ENCODE data around the gene CPNE6.
"Not testable (repeated sequence)": the region's sequence is repeated elsewhere in the genome, so short reads cannot be mapped to it uniquely, and the experiment has no call there.

Gene CPNE6

DNA sequence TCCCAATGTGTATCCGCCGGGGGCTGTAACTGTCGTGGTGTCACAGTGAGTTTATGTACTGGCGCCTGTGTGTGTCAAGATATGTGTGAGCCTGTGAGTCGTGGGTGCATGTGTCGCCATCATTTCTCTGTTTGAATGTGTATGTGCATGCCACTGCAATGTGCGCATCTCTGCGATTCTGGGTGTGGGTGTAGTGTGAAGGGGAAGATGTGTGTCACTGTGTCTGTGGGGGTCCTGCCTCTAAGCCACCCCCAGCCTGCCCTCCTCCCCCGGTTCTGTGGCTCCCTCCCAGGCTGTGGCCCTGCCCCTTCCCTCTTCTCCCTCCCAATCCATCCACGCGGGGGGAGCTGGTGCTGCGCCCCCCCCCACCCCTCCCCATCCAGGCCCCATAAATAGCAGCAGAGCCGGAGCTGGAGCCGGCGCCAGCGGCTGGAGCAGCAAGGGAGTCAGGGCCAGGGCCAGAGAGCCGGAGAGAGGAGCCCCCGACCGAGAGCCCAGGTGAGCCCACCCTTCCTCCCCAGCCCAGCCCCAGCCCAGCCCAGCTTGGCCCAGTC is at the start of gene CPNE6:
Gene CPNE6, plus strand, starts transcription at position 419 of the 554 bp plus-strand sequence. CDS start 1,375 bp downstream, outside the sequence.
- no peak for DNase-seq

DNA sequence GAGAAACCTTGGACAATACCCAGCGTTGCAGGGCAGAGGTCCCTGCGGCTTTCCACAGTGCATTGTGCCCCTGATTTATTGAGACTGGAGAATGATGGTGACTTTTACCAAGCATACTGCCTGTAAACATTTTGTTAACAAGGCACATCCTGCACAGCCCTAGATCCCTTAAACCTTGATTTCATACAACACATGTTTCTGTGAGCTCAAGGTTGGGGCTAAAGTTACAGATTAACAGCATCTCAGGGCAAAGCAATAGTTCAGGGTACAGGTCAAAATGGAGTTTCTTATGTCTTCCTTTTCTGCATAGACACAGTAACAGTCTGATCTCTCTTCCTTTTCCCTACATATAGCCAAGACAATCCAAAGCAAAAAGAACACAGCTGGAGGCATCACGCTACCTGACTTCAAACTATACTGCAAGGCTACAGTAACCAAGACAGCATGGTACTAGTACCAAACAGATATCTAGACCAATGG is 46.4 kb upstream of the CPNE6 start:
- not testable (repeated sequence) for DNase-seq

DNA sequence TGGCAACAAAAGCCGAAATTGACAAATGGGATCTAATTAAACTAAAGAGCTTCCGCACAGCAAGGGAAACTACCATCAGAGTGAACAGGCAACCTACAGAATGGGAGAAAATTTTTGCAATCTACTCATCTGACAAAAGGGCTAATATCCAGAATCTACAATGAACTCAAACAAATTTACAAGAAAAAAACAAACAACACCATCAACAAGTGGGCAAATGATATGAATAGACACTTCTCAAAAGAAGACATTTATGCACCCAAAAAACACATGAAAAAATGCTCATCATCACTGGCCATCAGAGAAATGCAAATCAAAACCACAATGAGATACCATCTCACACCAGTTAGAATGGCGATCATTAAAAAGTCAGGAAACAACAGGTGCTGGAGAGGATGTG is 41.7 kb upstream of the CPNE6 start:
- DNase-seq = not testable (repeated sequence)

DNA sequence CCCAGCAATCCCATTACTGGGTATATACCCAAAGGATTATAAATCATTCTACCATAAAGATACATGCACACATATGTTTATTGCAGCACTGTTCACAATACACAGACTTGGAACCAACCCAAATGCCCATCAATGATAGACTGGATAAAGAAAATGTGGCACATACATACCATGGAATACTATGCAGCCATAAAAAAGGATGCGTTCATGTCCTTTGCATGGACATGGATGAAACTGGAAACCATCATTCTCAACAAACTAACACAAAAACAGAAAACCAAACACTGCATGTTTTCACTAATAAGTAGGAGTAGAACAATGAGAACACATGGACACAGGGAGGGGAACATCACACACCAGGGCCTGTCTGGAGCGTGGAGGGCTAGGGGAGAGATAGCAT is 40.0 kb upstream of the CPNE6 start:
- not testable (repeated sequence) for DNase-seq

DNA sequence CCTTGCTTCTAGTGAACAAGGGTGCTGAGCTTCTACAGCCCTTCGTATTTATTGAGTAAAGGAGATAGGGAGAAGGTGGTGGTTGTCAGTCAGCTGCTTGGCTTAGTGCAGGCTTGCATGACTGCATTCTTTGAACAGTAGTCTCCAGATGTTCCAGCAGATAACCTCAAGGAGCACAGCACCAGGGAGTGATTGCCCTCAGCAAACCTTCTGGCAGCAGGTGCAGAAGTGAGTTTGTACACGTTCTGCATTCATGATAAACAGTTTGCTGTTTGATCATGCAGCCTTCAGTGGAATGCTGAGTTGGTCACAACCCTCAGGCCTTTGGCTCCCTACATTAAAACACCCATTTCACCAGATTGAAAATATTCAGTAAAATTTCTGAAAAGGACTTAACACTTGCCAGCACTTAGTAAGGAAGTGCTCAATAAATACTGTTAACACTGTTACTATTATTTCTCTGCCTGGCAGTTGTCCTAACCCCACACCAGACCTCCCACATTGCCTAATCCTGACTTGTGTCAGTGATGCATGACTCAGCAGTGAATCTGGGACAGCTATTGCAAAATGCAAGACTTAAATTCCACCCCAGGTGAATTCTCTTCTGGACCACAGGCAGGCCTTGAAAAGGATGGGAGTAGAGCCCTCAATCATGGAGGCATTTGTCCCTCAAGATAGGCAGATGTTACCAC is 38.5 kb upstream of the CPNE6 start:
- DNase-seq = no peak

DNA sequence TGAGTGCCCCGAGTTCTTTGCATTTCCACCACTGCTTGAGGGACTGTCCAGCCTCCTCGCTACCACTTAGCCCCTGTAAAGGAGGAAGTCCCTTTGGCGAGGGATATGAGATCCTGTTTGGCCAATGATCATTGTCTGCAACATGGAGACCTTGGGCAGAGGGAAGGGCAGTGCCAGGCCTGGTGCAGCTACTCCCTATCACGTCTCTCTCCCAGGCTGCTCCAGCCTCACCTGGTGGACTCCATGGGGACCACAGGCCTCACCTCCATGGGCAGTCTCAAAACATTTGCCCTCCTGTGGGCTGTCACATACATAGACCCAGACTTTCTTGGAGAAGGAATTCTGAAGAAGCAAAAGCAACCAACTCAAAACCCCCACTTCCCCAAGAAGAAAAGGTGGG is 35.6 kb upstream of the CPNE6 start:
- not testable (repeated sequence) for DNase-seq

DNA sequence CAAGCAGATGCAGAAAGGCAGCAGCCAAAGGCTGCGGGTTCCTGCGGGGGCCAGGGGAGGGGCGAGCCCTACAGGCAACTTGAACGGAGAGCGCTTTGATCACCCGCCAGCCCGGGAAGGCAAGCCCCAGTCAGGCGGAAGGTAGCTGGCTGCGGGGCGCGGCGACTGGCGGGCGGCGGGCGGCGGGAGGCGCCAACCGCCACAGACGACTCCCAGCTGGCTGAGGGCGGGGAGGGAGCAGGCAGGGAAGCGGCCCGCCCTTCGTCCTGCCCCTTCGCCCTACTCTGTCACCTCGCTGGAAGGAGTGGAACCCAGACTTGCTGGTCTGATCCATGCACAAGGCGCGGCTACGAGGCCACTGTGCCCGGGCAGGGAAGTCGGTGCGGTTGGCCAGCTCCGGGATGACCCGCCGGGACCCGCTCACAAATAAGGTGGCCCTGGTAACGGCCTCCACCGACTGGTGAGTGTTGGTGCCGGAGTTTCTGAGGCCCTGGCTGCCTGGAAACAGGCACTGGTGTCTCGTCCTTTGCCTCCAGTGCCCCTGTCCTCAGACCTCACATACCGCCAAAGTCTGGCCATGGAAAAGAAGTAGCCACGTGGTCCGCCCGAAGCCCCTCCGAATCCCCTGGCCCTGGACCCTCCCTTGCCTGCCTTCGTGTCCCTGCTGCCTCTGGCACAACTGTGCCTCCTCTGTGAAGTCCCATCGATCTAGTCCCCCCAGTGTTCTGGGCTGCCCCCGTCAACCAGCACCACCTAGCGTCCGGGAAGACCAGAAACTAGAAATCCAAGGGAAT is 35.0 kb upstream of the CPNE6 start:
- peak; percentile 56 for DNase-seq

DNA sequence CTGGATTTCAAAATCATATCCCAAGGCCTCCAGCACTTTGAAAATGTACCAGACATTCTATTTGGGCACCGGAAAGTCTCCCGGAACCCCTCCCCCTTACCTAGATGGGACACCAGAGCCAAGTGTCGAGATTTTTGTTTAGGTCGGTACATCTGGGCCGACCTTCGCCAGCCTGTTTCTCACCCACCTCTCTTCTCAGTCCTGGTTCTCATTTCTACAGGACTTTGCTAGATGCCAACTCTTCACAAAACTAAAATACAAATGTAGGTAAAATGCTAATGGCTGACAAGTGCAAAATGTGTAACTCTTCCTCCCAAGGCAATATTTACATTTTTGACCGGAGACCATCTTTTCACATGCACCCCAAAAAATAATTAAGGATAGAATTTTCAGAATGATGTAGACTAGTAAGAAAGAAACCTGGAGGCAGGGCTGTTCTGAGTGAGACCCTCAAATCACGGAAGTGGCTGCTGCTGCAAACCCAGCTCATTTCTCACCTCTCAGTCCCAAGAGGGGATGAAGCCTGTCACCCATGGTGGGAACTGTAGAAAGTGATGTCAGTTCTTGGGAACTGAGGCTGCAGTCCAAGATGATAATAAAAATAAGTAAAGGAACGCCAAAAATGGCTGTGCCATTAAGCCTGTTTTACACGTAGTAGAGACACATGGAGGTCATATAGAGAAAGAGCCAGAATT is 34.3 kb upstream of the CPNE6 start:
- not testable (repeated sequence) for DNase-seq

DNA sequence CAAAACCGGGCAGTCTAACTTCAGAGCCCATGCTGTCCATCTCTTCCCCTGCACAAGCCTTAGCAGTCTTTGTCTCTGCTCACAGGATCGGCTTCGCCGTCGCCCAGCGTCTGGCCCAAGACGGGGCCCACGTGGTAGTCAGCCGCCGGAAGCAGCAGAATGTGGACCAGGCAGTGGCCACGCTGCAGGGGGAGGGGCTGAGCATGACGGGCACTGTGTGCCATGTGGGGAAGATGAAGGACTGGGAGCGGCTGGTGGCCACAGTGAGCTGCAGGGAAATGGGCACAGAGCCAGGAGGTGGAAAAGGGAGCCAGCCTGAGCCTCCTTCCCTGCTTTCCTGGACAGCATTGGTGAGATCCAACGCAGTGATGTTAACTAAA is 33.7 kb upstream of the CPNE6 start:
- no peak for DNase-seq

DNA sequence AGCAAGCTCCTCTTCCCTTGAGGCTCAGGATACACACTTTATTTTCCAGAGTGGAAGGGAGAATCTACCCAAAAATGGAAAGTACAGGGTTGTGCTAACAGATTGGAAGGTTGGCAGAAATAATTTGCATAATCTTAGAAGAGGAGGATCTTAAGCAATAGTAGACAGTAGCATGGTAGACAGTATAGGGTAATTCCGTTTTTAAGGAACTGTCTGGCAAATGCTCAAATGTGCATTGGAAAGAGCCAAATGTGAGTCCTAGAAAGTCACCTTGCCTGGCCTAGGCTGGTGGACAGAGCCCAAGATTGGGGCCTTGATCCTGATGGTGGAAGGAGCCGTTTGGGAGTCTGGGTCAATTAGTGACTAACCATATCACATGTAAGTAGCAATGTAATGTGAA is 32.7 kb upstream of the CPNE6 start:
- no peak for DNase-seq

DNA sequence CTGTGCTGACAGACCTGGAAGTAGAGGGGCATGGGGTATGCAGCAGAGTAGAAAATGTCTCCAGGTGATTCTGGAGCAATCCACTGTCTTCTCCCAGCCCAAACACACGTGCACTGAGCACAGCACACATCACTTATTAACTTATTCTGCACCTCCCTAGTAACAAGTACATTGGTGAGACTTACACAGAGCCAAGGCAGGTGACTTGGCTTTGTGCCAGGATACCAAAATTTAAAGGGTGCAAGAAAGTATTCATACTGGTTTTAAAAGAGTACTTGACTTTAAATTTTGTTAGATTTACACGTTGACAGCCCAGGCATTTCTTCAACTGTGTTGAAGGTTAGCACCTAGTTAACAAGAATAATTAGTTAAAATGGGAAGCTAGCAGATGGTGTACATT is 30.7 kb upstream of the CPNE6 start:
- no peak for DNase-seq

DNA sequence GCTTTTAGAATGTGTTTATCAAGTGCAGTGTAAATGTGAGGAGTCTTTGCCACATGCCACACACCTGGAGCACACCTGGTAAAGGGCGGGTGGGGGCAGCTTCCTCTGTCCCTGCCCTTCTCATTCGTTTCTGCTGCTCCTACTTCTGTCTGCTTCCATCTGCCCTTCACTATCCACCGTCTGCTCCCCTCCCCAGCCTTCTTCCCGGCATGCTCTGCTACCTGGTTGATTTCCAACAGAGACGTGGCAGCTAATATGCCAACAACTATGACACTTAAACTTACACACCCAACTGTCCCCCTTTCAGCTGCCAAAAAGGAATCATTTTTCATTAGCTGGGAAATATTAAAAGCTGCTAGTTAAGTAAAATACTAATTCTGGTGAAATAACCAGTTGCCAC is 28.6 kb upstream of the CPNE6 start:
- DNase-seq = no peak

DNA sequence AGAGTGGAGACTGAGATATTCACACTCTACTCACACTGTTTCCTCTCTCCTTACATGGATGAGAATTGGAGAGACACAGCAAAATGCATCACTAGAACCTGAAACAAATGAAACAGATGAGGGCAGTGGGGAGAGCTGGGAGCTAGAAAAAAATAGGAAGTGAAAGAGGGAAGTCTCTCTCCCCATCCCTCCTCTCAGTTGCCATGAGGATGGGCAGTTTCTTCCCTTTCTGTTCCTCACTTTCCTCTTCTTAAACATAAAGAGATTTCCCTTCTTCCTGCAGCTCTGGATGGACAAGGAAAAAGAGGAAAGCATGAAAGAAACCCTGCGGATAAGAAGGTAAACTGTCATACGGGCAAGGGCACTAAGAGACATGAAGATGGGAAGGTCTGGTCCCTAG is 22.4 kb upstream of the CPNE6 start:
- DNase-seq = not testable (repeated sequence)

DNA sequence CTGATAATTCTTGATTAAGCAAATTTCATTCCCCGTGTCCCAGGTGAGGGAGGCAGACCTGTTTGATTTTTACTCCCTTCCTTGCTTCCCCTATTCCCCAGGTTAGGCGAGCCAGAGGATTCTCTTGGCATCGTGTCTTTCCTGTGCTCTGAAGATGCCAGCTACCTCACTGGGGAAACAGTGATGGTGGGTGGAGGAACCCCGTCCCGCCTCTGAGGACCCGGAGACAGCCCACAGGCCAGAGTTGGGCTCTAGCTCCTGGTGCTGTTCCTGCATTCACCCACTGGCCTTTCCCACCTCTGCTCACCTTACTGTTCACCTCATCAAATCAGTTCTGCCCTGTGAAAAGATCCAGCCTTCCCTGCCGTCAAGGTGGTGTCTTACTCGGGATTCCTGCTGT is 20.6 kb upstream of the CPNE6 start:
- not testable (repeated sequence) for DNase-seq

DNA sequence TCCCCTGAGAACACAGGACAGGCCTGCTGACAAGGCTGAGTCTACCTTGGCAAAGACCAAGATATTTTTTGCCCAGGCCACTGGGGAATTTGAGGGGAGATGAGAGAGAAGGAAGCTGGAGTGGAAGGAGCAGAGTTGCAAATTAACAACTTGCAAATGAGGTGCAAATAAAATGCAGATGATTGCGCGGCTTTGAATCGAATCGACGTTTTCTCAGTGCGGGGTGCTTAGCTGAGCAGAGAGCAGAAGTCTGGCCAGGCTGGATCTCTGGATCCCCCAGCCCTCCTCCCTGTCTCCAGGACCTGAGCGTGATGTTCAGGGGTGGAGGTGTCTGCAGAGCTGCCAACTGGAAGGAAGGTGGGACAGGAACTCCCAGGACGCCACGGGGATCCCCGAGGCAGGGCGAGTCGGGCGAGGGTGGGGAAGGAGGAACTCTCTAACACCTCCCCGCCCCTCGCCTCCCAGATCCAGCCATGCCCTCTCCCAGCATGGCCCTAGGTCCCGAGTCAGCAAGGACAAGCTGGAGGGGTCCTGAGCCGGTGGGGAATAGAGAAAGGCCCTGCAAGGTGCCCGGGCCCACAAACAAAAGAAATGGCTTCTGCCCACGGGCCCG is 20.1 kb upstream of the CPNE6 start:
- DNase-seq = no peak

DNA sequence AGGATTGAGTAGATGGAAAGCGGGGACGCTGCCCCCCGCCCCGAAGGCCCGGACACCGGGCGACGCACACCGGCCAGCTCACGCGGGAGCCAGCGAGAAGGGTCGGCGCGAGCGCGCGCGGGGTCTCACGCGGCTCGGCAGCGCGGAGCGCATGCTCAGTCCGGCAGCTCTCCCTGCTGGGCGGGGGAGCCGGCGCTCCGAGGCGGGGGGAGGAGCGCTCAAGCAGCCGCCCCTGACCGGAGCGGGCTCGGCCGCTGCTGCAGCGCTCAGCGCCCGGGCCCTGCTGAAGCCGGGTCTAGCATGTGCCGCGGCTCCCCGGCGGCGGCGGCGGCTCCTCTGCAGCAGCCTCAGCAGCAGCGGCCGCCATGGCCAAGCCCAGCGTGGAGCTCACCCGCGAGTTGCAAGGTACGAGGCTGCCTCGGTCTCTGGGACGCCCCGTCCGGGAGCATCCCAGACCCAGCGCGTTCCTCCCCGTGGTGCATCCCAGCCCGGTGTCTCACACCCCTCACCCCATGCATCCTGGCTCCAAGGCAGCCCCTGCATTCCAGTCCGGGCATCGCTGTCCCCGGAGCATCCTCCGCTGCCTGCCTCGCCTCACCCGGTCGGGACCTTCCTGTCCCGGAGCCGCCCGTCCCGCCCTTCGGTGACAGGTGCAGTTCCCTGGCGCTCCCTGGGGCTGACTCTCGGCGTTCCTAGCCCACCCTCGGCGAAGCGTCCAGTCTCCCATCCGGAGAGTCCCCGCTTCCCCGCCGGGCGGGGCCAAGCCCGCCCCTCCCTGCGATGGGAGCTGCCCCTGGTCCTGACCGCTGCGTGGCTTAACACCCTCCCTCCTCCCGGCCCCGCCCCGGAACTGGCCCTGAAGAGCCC is 19.3 kb upstream of the CPNE6 start, which contains the start of gene CARMIL3:
Gene CARMIL3, plus strand, starts transcription at position 221 of the 867 bp plus-strand sequence. Its CDS starts 145 bp downstream, at position 366.
- DNase-seq = no peak

DNA sequence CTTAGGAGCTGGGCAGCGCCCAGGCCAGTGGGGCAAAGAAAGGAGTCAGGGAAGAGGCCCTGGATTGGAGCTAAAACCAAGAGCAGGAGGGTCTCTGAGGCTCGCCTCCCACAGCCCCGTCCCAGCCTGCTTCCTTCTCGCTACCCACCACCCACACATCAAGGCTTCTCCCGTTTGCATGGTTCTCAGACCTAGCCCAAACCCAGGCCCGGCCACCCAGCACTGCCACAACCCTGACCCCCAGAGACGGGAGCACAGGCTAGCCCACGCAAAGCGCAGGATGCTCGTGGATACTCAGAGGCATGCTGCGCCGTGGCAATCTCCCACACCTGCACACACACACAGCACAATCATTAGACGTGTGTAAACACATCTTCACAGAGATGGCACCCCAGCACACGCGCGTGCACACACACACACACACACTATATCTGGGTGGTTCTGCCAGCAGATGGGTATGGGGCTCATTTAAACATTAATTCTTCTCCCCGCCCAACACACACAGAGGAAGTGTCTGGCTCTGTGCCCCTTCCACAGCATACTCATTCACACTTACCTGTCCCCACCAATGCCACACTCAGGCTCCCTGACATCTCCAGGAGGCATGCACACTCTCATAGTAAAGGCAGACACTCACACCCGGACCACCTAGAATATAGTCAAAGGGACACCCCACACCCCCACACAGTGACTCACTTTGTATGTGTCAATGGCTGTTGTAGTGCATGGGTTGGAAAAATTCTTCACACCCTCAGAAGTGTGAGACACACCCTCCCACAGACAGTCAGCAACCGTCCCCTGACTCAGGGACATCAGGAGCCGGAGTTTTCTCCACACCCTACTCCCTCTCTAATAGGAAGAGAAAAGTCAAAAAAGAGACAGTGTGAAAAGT is 18.5 kb upstream of the CPNE6 start:
- no peak for DNase-seq

DNA sequence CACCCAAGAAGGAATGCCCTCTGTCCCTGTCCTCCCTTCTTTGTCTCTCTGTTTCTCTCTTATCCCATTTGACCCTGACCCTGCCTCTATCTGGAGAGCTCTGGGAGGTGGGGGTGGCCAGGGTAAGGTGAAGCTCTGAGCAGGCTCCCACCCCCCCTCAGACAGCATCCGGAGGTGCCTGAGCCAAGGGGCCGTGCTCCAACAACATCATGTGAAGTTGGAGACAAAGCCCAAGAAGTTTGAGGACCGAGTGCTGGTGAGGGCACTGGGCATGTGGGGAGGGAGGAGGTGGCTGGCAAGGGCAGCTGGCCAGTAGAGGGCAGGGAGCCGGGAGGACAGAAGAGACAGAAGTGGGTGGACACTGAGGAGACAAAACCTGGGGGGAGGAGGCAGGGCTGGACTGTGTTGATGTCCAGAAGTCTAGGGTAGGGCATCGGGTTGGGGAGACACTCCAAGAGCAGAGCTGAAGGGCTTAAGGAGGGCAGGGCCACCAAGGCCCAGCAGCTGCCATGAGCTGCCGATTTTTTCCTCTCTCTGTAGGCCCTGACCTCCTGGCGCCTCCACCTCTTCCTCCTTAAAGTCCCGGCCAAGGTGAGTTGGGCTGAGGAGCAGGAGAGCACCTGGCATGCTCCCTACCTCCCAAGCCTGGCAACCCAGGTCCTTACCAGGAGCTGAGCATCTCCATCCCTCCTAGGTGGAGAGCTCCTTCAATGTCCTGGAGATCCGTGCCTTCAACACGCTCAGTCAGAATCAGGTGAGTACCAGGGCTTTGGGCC is 17.6 kb upstream of the CPNE6 start:
- DNase-seq = no peak

DNA sequence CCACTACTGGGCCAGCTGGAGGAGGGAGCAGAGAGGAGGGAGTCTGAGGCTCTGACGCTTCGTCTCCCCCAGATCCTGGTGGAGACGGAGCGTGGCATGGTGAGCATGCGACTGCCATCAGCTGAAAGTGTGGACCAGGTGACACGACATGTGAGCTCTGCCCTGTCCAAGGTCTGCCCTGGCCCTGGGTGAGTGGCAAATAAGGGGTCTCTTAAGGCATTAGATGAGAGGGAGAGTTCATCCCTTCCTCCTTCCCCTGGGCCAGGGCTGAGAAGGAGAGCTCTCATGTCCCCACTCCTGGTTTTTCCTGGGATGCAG is 17.1 kb upstream of the CPNE6 start:
- no peak for DNase-seq

DNA sequence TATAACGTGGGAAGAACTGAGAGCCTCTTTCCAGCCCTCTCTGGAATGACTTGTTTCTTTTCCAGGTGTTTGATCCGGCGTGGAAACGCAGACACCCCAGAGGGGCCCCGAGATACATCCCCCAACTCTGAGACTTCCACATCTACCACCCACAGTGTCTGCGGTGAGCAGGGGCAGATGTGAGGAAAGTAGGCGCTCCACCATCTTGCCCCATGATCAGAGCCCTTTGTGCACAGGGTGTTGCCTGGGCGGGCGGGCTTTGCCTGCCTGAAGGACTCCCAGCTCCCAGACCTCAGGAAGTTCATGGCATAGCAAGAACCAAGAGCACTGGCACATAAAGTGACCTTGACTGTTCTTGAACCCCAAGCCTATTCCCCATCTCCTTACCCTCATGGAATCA is 16.7 kb upstream of the CPNE6 start:
- no peak for DNase-seq
